ENCODE data around the gene KAZN. TPM values are rescaled to one million over a fixed set of nuclear protein-coding genes. Genes with fewer than 3 reads are reported as not detected.

Gene KAZN
- total and polyA plus RNA-seq, 8 donors, result 1.2 to 50.7 (median 6.8) TPM

- intact Hi-C loops (cut with DNase I; ENCODE audit: low total_unique reads), result no loop called here
- H3K36me3 ChIP-seq, result peaks cover 0 to 45% (median 39%) of the 10 kb centered on the region in 4 donors
- no peak overlapping the region for H3K4me3 ChIP-seq
- DNase-seq, result no peak
- WGBS, 5 donors, result 50 to 81% (median 64%) methylated on average over 1 to 2 of the region's 2 CpGs
- peaks cover 0 to 9% (median 3%) of the 10 kb centered on the region in 4 donors for H3K9me3 ChIP-seq
- no peak overlapping the region for H3K27ac ChIP-seq
- no peak for TF ChIP-seq CTCF (IDR thresholded peaks at IDR 0.05)
- TF ChIP-seq POLR2A (IDR thresholded peaks at IDR 0.05), result no peak
- no peak for TF ChIP-seq EP300 (IDR thresholded peaks at IDR 0.05)
- TF ChIP-seq POLR2AphosphoS5 (IDR thresholded peaks at IDR 0.05), result no peak
- H3K27me3 ChIP-seq, result no peaks in the 10 kb centered on the region
- H3K4me1 ChIP-seq, result no peaks in the 10 kb centered on the region
Measured at GRCh38 chr1:15058261-15058660, 459.8 kb downstream of the KAZN start.

GRCh38 chr1:15060104-15060503 lies 461.6 kb downstream of the KAZN start:
- intact Hi-C loops (cut with DNase I; ENCODE audit: low total_unique reads), result no loop called here
- Histone ChIP-seq H3K4me1 (no peaks in the 10 kb centered on the region), H3K36me3 (peaks cover 0 to 58% (median 50%) of the 10 kb centered on the region in 4 donors), H3K9me3 (peaks cover 0 to 9% (median 3%) of the 10 kb centered on the region in 4 donors), H3K27me3 (no peaks in the 10 kb centered on the region), H3K27ac (no peak overlapping the region), H3K4me3 (no peak overlapping the region)
- TF ChIP-seq CTCF (IDR thresholded peaks at IDR 0.05), result no peak
- no peak for TF ChIP-seq EP300 (IDR thresholded peaks at IDR 0.05)
- no peak for TF ChIP-seq POLR2A (IDR thresholded peaks at IDR 0.05)
- no peak for TF ChIP-seq POLR2AphosphoS5 (IDR thresholded peaks at IDR 0.05)
- DNase-seq, result no peak
- 91 to 94% (median 92%) methylated on average over 23 to 25 of the region's 25 CpGs for WGBS, 5 donors

- intact Hi-C loops (cut with DNase I; ENCODE audit: low total_unique reads), result no loop called here
- TF ChIP-seq EP300 (IDR thresholded peaks at IDR 0.05) (no peak), CTCF (IDR thresholded peaks at IDR 0.05) (peak in 5 of 7 experiments; percentile 42 to 64 (median 51)), POLR2A (IDR thresholded peaks at IDR 0.05) (no peak)
- H3K27me3 ChIP-seq, result no peaks in the 10 kb centered on the region
- peaks cover 0 to 50% (median 39%) of the 10 kb centered on the region in 4 donors for H3K36me3 ChIP-seq
- H3K4me1 ChIP-seq, result no peaks in the 10 kb centered on the region
- H3K27ac ChIP-seq, result no peak overlapping the region
- no peak for DNase-seq
- 85 to 94% (median 92%) methylated on average over 6 of the region's 6 CpGs for WGBS, 5 donors
- no peak overlapping the region for H3K4me3 ChIP-seq
- H3K9me3 ChIP-seq, result peaks cover 0 to 9% (median 3%) of the 10 kb centered on the region in 4 donors
Measured at GRCh38 chr1:15062479-15063099, 464.1 kb downstream of the KAZN start.

- H3K27ac ChIP-seq, result no peak overlapping the region
- WGBS, 5 donors, result 84 to 96% (median 91%) methylated on average over 7 of the region's 7 CpGs
- no peaks in the 10 kb centered on the region for H3K4me1 ChIP-seq
- H3K36me3 ChIP-seq, result peaks cover 0 to 50% (median 33%) of the 10 kb centered on the region in 4 donors
- intact Hi-C loops (cut with DNase I; ENCODE audit: low total_unique reads), result no loop called here
- DNase-seq, result no peak
- no peaks in the 10 kb centered on the region for H3K27me3 ChIP-seq
- H3K9me3 ChIP-seq, result peaks cover 0 to 9% (median 3%) of the 10 kb centered on the region in 4 donors
- H3K4me3 ChIP-seq, result no peak overlapping the region
- TF ChIP-seq EP300 (IDR thresholded peaks at IDR 0.05) (no peak), POLR2AphosphoS5 (IDR thresholded peaks at IDR 0.05) (no peak), POLR2A (IDR thresholded peaks at IDR 0.05) (no peak), CTCF (IDR thresholded peaks at IDR 0.05) (no peak)
Measured at GRCh38 chr1:15063346-15063745, 464.9 kb downstream of the KAZN start.
